ENCODE data around the gene ZNF627. TPM values are rescaled to one million over a fixed set of nuclear protein-coding genes. Genes with fewer than 3 reads are reported as not detected.
A peak's percentile ranks its signal among the peaks of the same experiment; 100 is the strongest.

ZNF627 gene
- total RNA-seq, 1 experiment from 2014 or later: 11.4 TPM

- H3K27ac ChIP-seq: no peak overlapping the region
- intact Hi-C loops (cut with micrococcal nuclease; ENCODE audit: unreplicated experiment): no loop called here
- no peak overlapping the region for H3K4me3 ChIP-seq
- peaks cover 14% of the 10 kb centered on the region for H3K4me1 ChIP-seq (replicated peaks; ENCODE audit: insufficient read depth)
- no peak overlapping the region for H2AFZ ChIP-seq
- H3K4me2 ChIP-seq: no peak overlapping the region
- CTCF ChIA-PET: interaction anchor here (0.6 kb wide), 1 partner anchor 60 kb away, joined by 3 read pairs; no protein-coding TSS in a partner anchor
- POLR2A ChIA-PET (ENCODE audit: unreplicated experiment): no interaction called here
- H3K79me2 ChIP-seq (ENCODE audit: low read depth): peaks cover 16% of the 10 kb centered on the region
- no peaks in the 10 kb centered on the region for H3K9me3 ChIP-seq (ENCODE audit: insufficient read depth, low read depth)
- H4K20me1 ChIP-seq (ENCODE audit: insufficient read depth): peaks cover 9% of the 10 kb centered on the region; the same call in 1 of the 2 replicates
- peaks cover 11% of the 10 kb centered on the region; the same call in 1 of the 2 replicates for H3F3A ChIP-seq (ENCODE audit: insufficient read depth, low read depth)
- H3K9me2 ChIP-seq (ENCODE audit: insufficient read depth): no peaks in the 10 kb centered on the region
- TF ChIP-seq CTCF (conservative IDR thresholded peaks at IDR 0.05) (no peak), EZH2 (IDR thresholded peaks at IDR 0.05; ENCODE audit: low read depth) (no peak)
- BruUV-seq (replicated peaks): no TSS peak
- peaks cover 3% of the 10 kb centered on the region for H3K36me3 ChIP-seq (ENCODE audit: low read depth)
- DNase-seq: no peak
- H3K27me3 ChIP-seq (ENCODE audit: insufficient read depth, low read depth): no peaks in the 10 kb centered on the region
Observed at GRCh38 chr19:11594084-11594483, 3.2 kb upstream of the ZNF627 start.

- Histone ChIP-seq H2AFZ (no peak overlapping the region), H3K4me2 (peak overlapping the region; percentile 71), H3K4me1 (replicated peaks; ENCODE audit: insufficient read depth) (peaks cover 14% of the 10 kb centered on the region), H3K4me3 (no peak overlapping the region), H3K36me3 (ENCODE audit: low read depth) (peaks cover 13% of the 10 kb centered on the region), H3K9me3 (ENCODE audit: insufficient read depth, low read depth) (no peaks in the 10 kb centered on the region), H3K9me2 (ENCODE audit: insufficient read depth) (no peaks in the 10 kb centered on the region), H4K20me1 (ENCODE audit: insufficient read depth) (peaks cover 9% of the 10 kb centered on the region; the same call in 1 of the 2 replicates), H3K27me3 (ENCODE audit: insufficient read depth, low read depth) (no peaks in the 10 kb centered on the region), H3F3A (ENCODE audit: insufficient read depth, low read depth) (peaks cover 8% of the 10 kb centered on the region; the same call in 1 of the 2 replicates), H3K79me2 (ENCODE audit: low read depth) (peaks cover 36% of the 10 kb centered on the region), H3K27ac (no peak overlapping the region)
- TF ChIP-seq CTCF (conservative IDR thresholded peaks at IDR 0.05) (no peak), EZH2 (IDR thresholded peaks at IDR 0.05; ENCODE audit: low read depth) (no peak)
- no peak for DNase-seq
- ChIA-PET POLR2A (ENCODE audit: unreplicated experiment) (interaction anchor here (0.7 kb wide), 2 partner anchors 44 to 250 kb away, joined by 3 to 4 read pairs; partner anchors contain the start of gene TMEM205), CTCF (no interaction called here)
- BruUV-seq (replicated peaks): no TSS peak
- intact Hi-C loops (cut with micrococcal nuclease; ENCODE audit: unreplicated experiment): no loop called here
Observed at GRCh38 chr19:11596156-11596555, 1.1 kb upstream of the ZNF627 start.

- Histone ChIP-seq H2AFZ (peak overlapping the region; percentile 84), H3K36me3 (ENCODE audit: low read depth) (peaks cover 19% of the 10 kb centered on the region), H3F3A (ENCODE audit: insufficient read depth, low read depth) (peaks cover 11% of the 10 kb centered on the region; the same call in 1 of the 2 replicates), H3K9me2 (ENCODE audit: insufficient read depth) (no peaks in the 10 kb centered on the region), H3K9me3 (ENCODE audit: insufficient read depth, low read depth) (no peaks in the 10 kb centered on the region), H3K27me3 (ENCODE audit: insufficient read depth, low read depth) (no peaks in the 10 kb centered on the region), H3K27ac (0 out of 2 replicates have a peak overlapping the region, but pooled peaks have one; percentile 53), H3K4me3 (peak overlapping the region; percentile 97), H4K20me1 (ENCODE audit: insufficient read depth) (peaks cover 9% of the 10 kb centered on the region; the same call in 1 of the 2 replicates), H3K4me2 (peak overlapping the region; percentile 94), H3K4me1 (replicated peaks; ENCODE audit: insufficient read depth) (peaks cover 14% of the 10 kb centered on the region), H3K79me2 (ENCODE audit: low read depth) (peaks cover 55% of the 10 kb centered on the region)
- no peak for TF ChIP-seq EZH2 (IDR thresholded peaks at IDR 0.05; ENCODE audit: low read depth)
- TF ChIP-seq CTCF (conservative IDR thresholded peaks at IDR 0.05): no peak
- ChIA-PET CTCF (no interaction called here), POLR2A (ENCODE audit: unreplicated experiment) (interaction anchor here (0.6 to 0.7 kb wide), 2 partner anchors 102 to 389 kb away, joined by 3 to 12 read pairs; no protein-coding TSS in a partner anchor)
- no TSS peak for BruUV-seq (replicated peaks)
- intact Hi-C loops (cut with micrococcal nuclease; ENCODE audit: unreplicated experiment): no loop called here
- no peak for DNase-seq
Observed at GRCh38 chr19:11598103-11598483, 810 bp downstream of the ZNF627 start.
